Naive thymus-derived CD8-positive, alpha-beta T cell (primary cell): ENCODE measurements around the gene XXYLT1. TPM values are rescaled to one million over a fixed set of nuclear protein-coding genes. Genes with fewer than 3 reads are reported as not detected.
"Not testable (repeated sequence)": the region's sequence is repeated elsewhere in the genome, so short reads cannot be mapped to it uniquely, and the experiment has no call there.

Source experiments
- ATAC-seq, 2 donors: fragments of 150-1000 bp; cut with Tn5 transposase in 1 of 2; sonication (Bioruptor Pico), chemical (Tn5 transposase) in 1 of 2; 1 replicate in 1 of 2; 2 replicates in 1 of 2; pipeline ENCODE4 v1.10.0; 2021; ENCODE audit warnings: mild to moderate bottlenecking in 2 of 2, moderate library complexity in 2 of 2
- POLR2A ChIA-PET: fragments of 350-600 bp; sonication (Branson Sonifier 250); formaldehyde crosslinking; loops from one replicate; lab custom pipeline; 2021; ENCODE audit warnings: antibody characterized with exemption; lab: Charles Lee
- DNase-seq, 10 donors: peaks; one replicate each; pipeline versions ENCODE4 v3.0.0 to v3.0.0-alpha.2; 2020 to 2022
- H3K27ac Mint-ChIP-seq, 10 donors: one replicate each; pipeline ENCODE4 v1.8.0; 2020 to 2022; ENCODE audit warnings: mild to moderate bottlenecking in 10 of 10, mixed read lengths in 10 of 10, moderate library complexity in 4 of 10, inconsistent platforms in 1 of 10
- H3K27me3 Mint-ChIP-seq, 5 donors: one replicate each; pipeline ENCODE4 v1.8.0; 2021 to 2022; ENCODE audit warnings: mixed read lengths in 5 of 5
- H3K36me3 Mint-ChIP-seq, 3 donors: one replicate each; pipeline ENCODE4 v1.8.0; 2020 to 2022; ENCODE audit warnings: mixed read lengths in 3 of 3, mild to moderate bottlenecking in 2 of 3, inconsistent platforms in 1 of 3
- H3K4me1 Mint-ChIP-seq, 4 donors: one replicate each; pipeline ENCODE4 v1.8.0; 2021 to 2022; ENCODE audit warnings: mixed read lengths in 4 of 4
- H3K4me3 Mint-ChIP-seq, 10 donors: one replicate each; pipeline ENCODE4 v1.8.0; 2020 to 2022; ENCODE audit warnings: mild to moderate bottlenecking in 10 of 10, mixed read lengths in 10 of 10, moderate library complexity in 6 of 10, inconsistent platforms in 1 of 10
- H3K9me3 Mint-ChIP-seq, 9 donors: one replicate each; pipeline ENCODE4 v1.8.0; 2020 to 2022; ENCODE audit warnings: mixed read lengths in 9 of 9, mild to moderate bottlenecking in 3 of 9, inconsistent platforms in 1 of 9, moderate library complexity in 1 of 9
- polyA plus RNA-seq, 3 donors: library from polyadenylated mRNA; unstranded; fragments of 300-500 nt; fragmentation: Illumina TruSeq; gene quantifications; one replicate each; pipeline ENCODE4 v1.2.3, GENCODE V29; 2021
- total RNA-seq, 8 experiments: library from RNA in 2 of 8; stranded (reverse) in 2 of 8; gene quantifications; one replicate each; pipeline ENCODE4 v1.2.3 and lab custom pipeline; 2021 to 2026

The XXYLT1 gene
- total and polyA plus RNA-seq, 5 experiments from 2014 or later = 5.4 to 8.3 (median 6.3) TPM

GRCh38 chr3:195097331-195098255 is 173.4 kb downstream of the XXYLT1 start:
- Mint-ChIP-seq H3K4me1 (peaks cover 1 to 63% (median 16%) of the 10 kb centered on the region in 4 donors), H3K27me3 (no peaks in the 10 kb centered on the region), H3K4me3 (no peak overlapping the region), H3K27ac (no peak overlapping the region), H3K9me3 (peaks cover 0 to 1% (median 0%) of the 10 kb centered on the region in 9 donors), H3K36me3 (peaks cover 0 to 6% (median 6%) of the 10 kb centered on the region in 3 donors)
- POLR2A ChIA-PET = no interaction called here
- ATAC-seq (no peak), DNase-seq (peak in 1 of 10 donors; percentile 41)

- Mint-ChIP-seq H3K4me1 (peaks cover 1 to 54% (median 16%) of the 10 kb centered on the region in 4 donors), H3K27ac (no peak overlapping the region), H3K9me3 (peaks cover 0 to 1% (median 0%) of the 10 kb centered on the region in 9 donors), H3K36me3 (peaks cover 0 to 6% (median 6%) of the 10 kb centered on the region in 3 donors), H3K4me3 (no peak overlapping the region), H3K27me3 (no peaks in the 10 kb centered on the region)
- peak in 1 of 10 donors; percentile 36 for DNase-seq
- POLR2A ChIA-PET = no interaction called here
- ATAC-seq = no peak
Measured at GRCh38 chr3:195096484-195097330, 174.3 kb downstream of the XXYLT1 start.

- H3K36me3 Mint-ChIP-seq = peaks cover 0 to 6% (median 6%) of the 10 kb centered on the region in 3 donors
- peaks cover 0 to 1% (median 0%) of the 10 kb centered on the region in 9 donors for H3K9me3 Mint-ChIP-seq
- peak in 1 of 10 donors; percentile 11 for DNase-seq
- H3K4me1 Mint-ChIP-seq = peaks cover 1 to 48% (median 14%) of the 10 kb centered on the region in 4 donors
- POLR2A ChIA-PET = no interaction called here
- H3K4me3 Mint-ChIP-seq = no peak overlapping the region
- no peak overlapping the region for H3K27ac Mint-ChIP-seq
- no peak for ATAC-seq
- no peaks in the 10 kb centered on the region for H3K27me3 Mint-ChIP-seq
Measured at GRCh38 chr3:195096053-195096452, 174.9 kb downstream of the XXYLT1 start.

GRCh38 chr3:195095704-195096036 is 175.3 kb downstream of the XXYLT1 start:
- ATAC-seq (no peak), DNase-seq (peak in 1 of 10 donors; percentile 43)
- H3K4me3 Mint-ChIP-seq = no peak overlapping the region
- H3K9me3 Mint-ChIP-seq = peaks cover 0 to 1% (median 0%) of the 10 kb centered on the region in 9 donors
- H3K27me3 Mint-ChIP-seq = no peaks in the 10 kb centered on the region
- peaks cover 1 to 44% (median 12%) of the 10 kb centered on the region in 4 donors for H3K4me1 Mint-ChIP-seq
- H3K27ac Mint-ChIP-seq = peak overlapping the region in 1 of 10 donors; percentile 75
- POLR2A ChIA-PET = no interaction called here
- peaks cover 0 to 6% (median 6%) of the 10 kb centered on the region in 3 donors for H3K36me3 Mint-ChIP-seq

- H3K27me3 Mint-ChIP-seq = no peaks in the 10 kb centered on the region
- ATAC-seq = peak in 1 of 2 donors; percentile 28
- peaks cover 1 to 40% (median 9%) of the 10 kb centered on the region in 4 donors for H3K4me1 Mint-ChIP-seq
- H3K9me3 Mint-ChIP-seq = peaks cover 0 to 1% (median 0%) of the 10 kb centered on the region in 9 donors
- POLR2A ChIA-PET = no interaction called here
- peak overlapping the region in 1 of 10 donors; percentile 55 for H3K4me3 Mint-ChIP-seq
- peaks cover 0 to 6% (median 6%) of the 10 kb centered on the region in 3 donors for H3K36me3 Mint-ChIP-seq
- peak in 1 of 10 donors; percentile 52 for DNase-seq
- peak overlapping the region in 3 of 10 donors; percentile 57 to 78 (median 75) for H3K27ac Mint-ChIP-seq
Measured at GRCh38 chr3:195095035-195095703, 175.8 kb downstream of the XXYLT1 start.

GRCh38 chr3:195094191-195094921 is 176.6 kb downstream of the XXYLT1 start:
- Mint-ChIP-seq H3K4me1 (peaks cover 1 to 40% (median 9%) of the 10 kb centered on the region in 4 donors), H3K36me3 (peaks cover 0 to 6% (median 6%) of the 10 kb centered on the region in 3 donors), H3K27me3 (no peaks in the 10 kb centered on the region), H3K4me3 (peak overlapping the region in 1 of 10 donors; percentile 57), H3K9me3 (peaks cover 0 to 1% (median 0%) of the 10 kb centered on the region in 9 donors), H3K27ac (peak overlapping the region in 2 of 10 donors; percentile 15 to 78)
- DNase-seq (peak in 2 of 10 donors; percentile 26 to 64), ATAC-seq (peak in 1 of 2 donors; percentile 69)
- POLR2A ChIA-PET = no interaction called here

GRCh38 chr3:195093731-195094130 is 177.2 kb downstream of the XXYLT1 start:
- DNase-seq = no peak
- Mint-ChIP-seq H3K4me3 (peak overlapping the region in 1 of 10 donors; percentile 57), H3K4me1 (peaks cover 1 to 34% (median 9%) of the 10 kb centered on the region in 4 donors), H3K36me3 (peaks cover 0 to 6% (median 6%) of the 10 kb centered on the region in 3 donors), H3K27me3 (no peaks in the 10 kb centered on the region), H3K9me3 (peaks cover 0 to 1% (median 0%) of the 10 kb centered on the region in 9 donors), H3K27ac (no peak overlapping the region)
- no peak for ATAC-seq
- POLR2A ChIA-PET = no interaction called here

GRCh38 chr3:195087840-195088601 is 182.9 kb downstream of the XXYLT1 start:
- H3K9me3 Mint-ChIP-seq, H3K27me3 Mint-ChIP-seq, H3K36me3 Mint-ChIP-seq, ATAC-seq: not testable (repeated sequence)
- Mint-ChIP-seq H3K27ac (peak overlapping the region; percentile 61 to 94 (median 87)), H3K4me1 (peaks cover 5 to 12% (median 10%) of the 10 kb centered on the region in 4 donors), H3K4me3 (peak overlapping the region; percentile 59 to 88 (median 76))
- POLR2A ChIA-PET = interaction anchor here (1.8 kb wide), 1 partner anchor 416 kb away, joined by 7 read pairs; the partner anchor contains the start of gene LSG1
- DNase-seq = peak in 5 of 10 donors; percentile 25 to 58 (median 35)

GRCh38 chr3:195087328-195087727 is 183.6 kb downstream of the XXYLT1 start:
- DNase-seq (no peak), ATAC-seq (no peak)
- POLR2A ChIA-PET = interaction anchor here (0.5 to 1.8 kb wide), 2 partner anchors 415 to 691 kb away, joined by 4 to 7 read pairs; partner anchors contain the start of gene LSG1
- no peaks in the 10 kb centered on the region for H3K9me3 Mint-ChIP-seq
- peaks cover 5 to 12% (median 11%) of the 10 kb centered on the region in 4 donors for H3K4me1 Mint-ChIP-seq
- H3K36me3 Mint-ChIP-seq = no peaks in the 10 kb centered on the region
- H3K27me3 Mint-ChIP-seq = no peaks in the 10 kb centered on the region
- peak overlapping the region; percentile 61 to 94 (median 87) for H3K27ac Mint-ChIP-seq
- H3K4me3 Mint-ChIP-seq = peak overlapping the region; percentile 59 to 88 (median 76)

GRCh38 chr3:195086885-195087284 is 184.1 kb downstream of the XXYLT1 start:
- Mint-ChIP-seq H3K27me3 (no peaks in the 10 kb centered on the region), H3K9me3 (no peaks in the 10 kb centered on the region), H3K4me3 (peak overlapping the region in 1 of 10 donors; percentile 73), H3K4me1 (peaks cover 5 to 13% (median 11%) of the 10 kb centered on the region in 4 donors), H3K27ac (peak overlapping the region in 7 of 10 donors; percentile 79 to 94 (median 87)), H3K36me3 (peaks cover 0 to 2% (median 0%) of the 10 kb centered on the region in 3 donors)
- POLR2A ChIA-PET = interaction anchor here (0.5 to 1.8 kb wide), 2 partner anchors 415 to 691 kb away, joined by 4 to 7 read pairs; partner anchors contain the start of gene LSG1
- DNase-seq (peak in 1 of 10 donors; percentile 45), ATAC-seq (no peak)
